Endothelial cell of umbilical vein (primary cell): Measurements from ENCODE around the gene ATG12.

ENCODE experiments used
- CTCF ChIP-seq, 2 donors: IDR thresholded peaks; 1 replicate in 1 of 2; 2 replicates in 1 of 2; pipeline ENCODE4 v1.5.1; 2011; ENCODE audit warnings: low read length in 2 of 2, mild to moderate bottlenecking in 2 of 2, moderate library complexity in 2 of 2, control low read depth in 1 of 2, inconsistent platforms in 1 of 2, low read depth in 1 of 2; ENCODE audit not compliant: insufficient read depth in 1 of 2; ENCODE audit errors: extremely low read depth in 1 of 2
- EZH2 ChIP-seq: IDR thresholded peaks from 2 replicates; pipeline ENCODE4 v1.6.1; 2012; ENCODE audit warnings: borderline replicate concordance, low read depth, mild to moderate bottlenecking, moderate library complexity, low read length, inconsistent platforms; ENCODE audit not compliant: severe bottlenecking
- FOS ChIP-seq: IDR thresholded peaks from 2 replicates; pipeline ENCODE4 v1.6.1; 2011; ENCODE audit warnings: mild to moderate bottlenecking, low read length, moderate library complexity, borderline replicate concordance; ENCODE audit not compliant: insufficient read depth
- JUN ChIP-seq: IDR thresholded peaks from 2 replicates; pipeline ENCODE4 v1.6.1; 2011; ENCODE audit warnings: borderline replicate concordance, low read depth; ENCODE audit not compliant: insufficient read length, insufficient read depth
- MAX ChIP-seq: IDR thresholded peaks from 2 replicates; pipeline ENCODE4 v1.6.1; 2011; ENCODE audit not compliant: insufficient read depth, insufficient read length
- POLR2A ChIP-seq: IDR thresholded peaks from 2 replicates; pipeline ENCODE4 v1.6.1; 2012; ENCODE audit warnings: low read depth, mild to moderate bottlenecking, control low read depth, low read length
- POLR2AphosphoS5 ChIP-seq: IDR thresholded peaks from 2 replicates; pipeline ENCODE4 v1.6.1; 2012; ENCODE audit warnings: low read depth, mild to moderate bottlenecking, control low read depth, low read length, moderate library complexity; ENCODE audit not compliant: insufficient read depth

- TF ChIP-seq CTCF (IDR thresholded peaks at IDR 0.05; ENCODE audit: extremely low read depth in 1 of 2, insufficient read depth in 1 of 2, low read depth in 1 of 2, low read length in 2 of 2): no peak
- TF ChIP-seq POLR2A: no peak
- no peak for TF ChIP-seq EZH2
- TF ChIP-seq MAX: no peak
- TF ChIP-seq FOS: no peak
- TF ChIP-seq JUN: no peak
- TF ChIP-seq POLR2AphosphoS5: no peak
Measured at GRCh38 chr5:115811406-115811805, 30.0 kb downstream of the ATG12 start.
